ENCODE data around the gene FGB. TPM values are rescaled to one million over a fixed set of nuclear protein-coding genes. Genes with fewer than 3 reads are reported as not detected.

Gene FGB
- total RNA-seq = 0.95 TPM
- long read RNA-seq = 0 reads

GRCh38 chr4:154562697-154563254 is at the start of gene FGB:
FGB (plus strand) TSS chr4:154563011; CDS start chr4:154563019, 8 bp downstream.
- intact Hi-C loops (cut with DNase I) = no loop called here
- H3K4me3 ChIP-seq = no peak within 1 kb of the TSS

GRCh38 chr4:154516318-154517029 is 46.3 kb upstream of the FGB start:
- DNase-seq = no peak
- Histone ChIP-seq H3K27me3 (ENCODE audit: low read depth) (no peaks in the 10 kb centered on the region), H3K4me1 (no peaks in the 10 kb centered on the region), H3K36me3 (no peaks in the 10 kb centered on the region), H3K4me3 (no peak overlapping the region), H3K9me3 (no peaks in the 10 kb centered on the region), H3K27ac (no peak overlapping the region)
- intact Hi-C loops (cut with DNase I) = no loop called here
- ATAC-seq = no peak
- no peak for TF ChIP-seq CTCF (IDR thresholded peaks at IDR 0.05)

More at GRCh38 chr4:154562697-154563254, at the start of gene FGB:
- no peak for ATAC-seq
- H3K27me3 ChIP-seq (ENCODE audit: low read depth) = no peaks in the 10 kb centered on the region
- DNase-seq = no peak
- TF ChIP-seq CTCF (IDR thresholded peaks at IDR 0.05) = no peak
- H3K27ac ChIP-seq = no peak within 1 kb of the TSS
- no peaks in the 10 kb centered on the region for H3K4me1 ChIP-seq
- no peaks in the 10 kb centered on the region for H3K9me3 ChIP-seq
- H3K36me3 ChIP-seq = no peaks in the 10 kb centered on the region

GRCh38 chr4:154517591-154517990 is 45.2 kb upstream of the FGB start:
- ATAC-seq = no peak
- no peak for DNase-seq
- Histone ChIP-seq H3K9me3 (no peaks in the 10 kb centered on the region), H3K4me3 (no peak overlapping the region), H3K4me1 (no peaks in the 10 kb centered on the region), H3K27me3 (ENCODE audit: low read depth) (no peaks in the 10 kb centered on the region), H3K27ac (no peak overlapping the region), H3K36me3 (no peaks in the 10 kb centered on the region)
- no peak for TF ChIP-seq CTCF (IDR thresholded peaks at IDR 0.05)
- intact Hi-C loops (cut with DNase I) = no loop called here

GRCh38 chr4:154519214-154519613 is 43.6 kb upstream of the FGB start:
- intact Hi-C loops (cut with DNase I) = no loop called here
- no peaks in the 10 kb centered on the region for H3K4me1 ChIP-seq
- H3K27ac ChIP-seq = no peak overlapping the region
- H3K27me3 ChIP-seq (ENCODE audit: low read depth) = peaks cover 3% of the 10 kb centered on the region
- H3K4me3 ChIP-seq = no peak overlapping the region
- TF ChIP-seq CTCF (IDR thresholded peaks at IDR 0.05) = no peak
- DNase-seq (no peak), ATAC-seq (no peak)
- H3K36me3 ChIP-seq = no peaks in the 10 kb centered on the region
- no peaks in the 10 kb centered on the region for H3K9me3 ChIP-seq

GRCh38 chr4:154521607-154522006 is 41.2 kb upstream of the FGB start:
- no peak for TF ChIP-seq CTCF (IDR thresholded peaks at IDR 0.05)
- Histone ChIP-seq H3K4me1 (no peaks in the 10 kb centered on the region), H3K9me3 (no peaks in the 10 kb centered on the region), H3K27me3 (ENCODE audit: low read depth) (peaks cover 4% of the 10 kb centered on the region), H3K4me3 (no peak overlapping the region), H3K36me3 (no peaks in the 10 kb centered on the region), H3K27ac (no peak overlapping the region)
- intact Hi-C loops (cut with DNase I) = no loop called here
- no peak for DNase-seq
- no peak for ATAC-seq

Data from lower lobe of right lung (tissue), 2 donors.